Measurements from ENCODE around the gene ADD3.

DNA sequence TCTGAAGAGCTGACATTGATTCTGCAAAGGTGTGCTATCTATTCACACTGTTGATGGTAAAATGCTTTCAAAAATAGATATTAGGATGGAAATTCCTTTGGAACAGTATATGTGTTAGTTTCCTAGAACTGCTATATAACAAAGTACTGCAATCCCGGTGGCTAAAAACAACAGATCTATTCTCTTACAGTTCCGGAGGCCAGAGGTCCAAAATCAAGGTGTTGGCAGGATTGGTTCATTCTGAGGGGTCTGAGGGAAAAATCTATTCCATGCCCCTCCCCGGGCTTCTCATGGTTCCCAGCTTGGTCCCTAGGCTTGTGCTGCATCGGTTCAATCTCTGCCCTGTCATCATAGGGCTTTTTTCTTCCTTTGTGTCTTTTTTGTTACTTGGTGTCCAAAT, 79.9 kb downstream of the ADD3 start:
- TF ChIP-seq POLR2A (IDR thresholded peaks at IDR 0.05) (no peak), CTCF (IDR thresholded peaks at IDR 0.05) (no peak)
